ENCODE data around the gene TMEFF1.
A peak's percentile ranks its signal among the peaks of the same experiment; 100 is the strongest.

Gene TMEFF1

GRCh38 chr9:100428871-100429654 is 43.9 kb upstream of the TMEFF1 start:
- DNase-seq (ENCODE audit: low read depth, low spot score): peak; percentile 98
- CTCF ChIA-PET: interaction anchor here (1.1 to 2.1 kb wide), 8 partner anchors 9 to 1021 kb away, joined by 3 to 14 read pairs (median 4); no protein-coding TSS in a partner anchor
- POLR2A ChIA-PET: interaction anchor here (1.3 kb wide), 2 partner anchors 17 to 76 kb away, joined by 3 to 6 read pairs; partner anchors contain the start of gene TEX10

DNA sequence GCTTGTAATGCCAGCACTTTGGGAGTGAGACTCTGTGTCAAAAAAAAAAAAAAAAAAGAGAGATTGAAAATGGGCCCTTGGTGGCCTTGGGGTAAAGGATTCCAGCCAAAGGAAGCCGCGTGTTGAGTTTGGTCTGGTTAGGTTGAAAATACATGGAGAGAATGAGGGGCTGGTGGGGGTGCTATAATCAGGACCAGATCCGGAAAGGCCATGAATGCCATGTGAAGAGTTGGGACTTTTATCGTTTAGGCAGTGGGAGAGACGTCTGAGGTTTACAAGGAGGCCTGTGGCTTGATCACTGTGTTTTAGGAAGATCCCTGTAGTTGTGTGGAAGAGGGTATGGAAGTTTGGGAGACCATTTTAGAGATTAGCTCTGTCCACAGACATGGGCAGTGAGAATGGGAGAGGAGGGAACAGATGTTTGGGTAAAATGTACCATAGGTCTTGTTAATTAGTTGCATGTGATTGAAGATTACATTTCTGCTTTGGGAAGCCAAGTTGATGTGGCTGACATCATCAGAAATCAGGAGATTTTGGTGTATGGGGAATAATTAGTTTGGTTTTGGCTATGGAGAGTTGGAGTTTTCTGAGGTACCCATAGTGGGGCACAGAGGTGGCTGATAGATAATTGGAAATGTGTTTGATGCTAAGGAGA is 42.5 kb upstream of the TMEFF1 start:
- ChIA-PET POLR2A (no interaction called here), CTCF (interaction anchor here (0.7 to 2.1 kb wide), 5 partner anchors 8 to 171 kb away, joined by 3 to 14 read pairs (median 6); no protein-coding TSS in a partner anchor)

More at GRCh38 chr9:100428871-100429654, 43.9 kb upstream of the TMEFF1 start:
- TF ChIP-seq CTCF (IDR thresholded peaks at IDR 0.05; ENCODE audit: insufficient read depth, low read length, missing control alignments): no peak
- H3K4me3 ChIP-seq (ENCODE audit: low read depth, low read length): peak overlapping the region; percentile 76

GRCh38 chr9:100431886-100432285 is 41.1 kb upstream of the TMEFF1 start:
- H3K4me3 ChIP-seq (ENCODE audit: low read depth, low read length): no peak overlapping the region
- POLR2A ChIA-PET: no interaction called here
- CTCF ChIA-PET: interaction anchor here (0.8 to 2.3 kb wide), 4 partner anchors 8 to 107 kb away, joined by 3 to 5 read pairs (median 3); no protein-coding TSS in a partner anchor
- DNase-seq (ENCODE audit: low read depth, low spot score): no peak
- TF ChIP-seq CTCF (IDR thresholded peaks at IDR 0.05; ENCODE audit: insufficient read depth, low read length, missing control alignments): no peak

More for the DNA sequence above, 42.5 kb upstream of the TMEFF1 start:
- TF ChIP-seq CTCF (IDR thresholded peaks at IDR 0.05; ENCODE audit: insufficient read depth, low read length, missing control alignments): no peak
- peak overlapping the region; percentile 9 for H3K4me3 ChIP-seq (ENCODE audit: low read depth, low read length)
- DNase-seq (ENCODE audit: low read depth, low spot score): no peak

DNA sequence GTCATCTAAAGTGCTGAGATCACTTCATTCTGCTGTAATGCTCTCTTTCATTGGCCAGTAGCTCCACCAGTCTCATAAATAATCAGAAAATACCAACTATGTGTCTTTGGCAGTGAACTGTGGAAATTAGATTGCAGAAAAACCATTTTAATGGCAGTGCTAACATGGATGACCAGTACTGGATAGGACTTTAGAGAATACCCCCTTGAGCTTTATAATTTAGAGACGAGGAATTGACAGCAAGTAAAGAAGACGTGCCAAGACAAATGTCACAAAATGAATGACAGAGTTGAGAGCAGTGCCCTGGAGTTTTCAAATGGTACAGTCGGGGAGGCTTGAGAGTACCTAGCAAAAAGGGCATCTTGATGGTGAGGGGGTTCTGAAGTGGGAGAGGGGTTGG is 40.2 kb upstream of the TMEFF1 start:
- no peak overlapping the region for H3K4me3 ChIP-seq (ENCODE audit: low read depth, low read length)
- CTCF ChIA-PET: interaction anchor here (0.8 to 2.7 kb wide), 5 partner anchors 9 to 107 kb away, joined by 3 to 14 read pairs (median 3); no protein-coding TSS in a partner anchor
- DNase-seq (ENCODE audit: low read depth, low spot score): no peak
- POLR2A ChIA-PET: no interaction called here
- TF ChIP-seq CTCF (IDR thresholded peaks at IDR 0.05; ENCODE audit: insufficient read depth, low read length, missing control alignments): no peak

DNA sequence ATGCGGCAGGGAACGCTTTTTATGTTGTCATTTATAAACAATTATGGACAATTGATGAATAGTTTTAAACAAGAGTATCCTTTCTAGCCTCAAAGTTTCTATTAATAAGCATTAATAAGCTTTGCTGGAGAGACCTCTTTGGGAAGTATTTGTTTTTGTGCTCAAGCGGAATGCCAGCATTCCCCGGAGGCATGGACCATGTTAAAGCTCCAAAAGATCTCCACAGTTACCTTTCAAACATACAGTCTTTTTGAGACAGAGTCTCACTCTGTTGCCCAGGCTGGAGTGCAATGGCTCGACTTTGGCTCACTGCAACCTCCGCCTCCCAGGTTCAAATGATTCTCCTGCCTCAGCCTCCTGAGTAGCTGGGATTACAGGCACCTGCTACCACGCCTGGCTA is 36.4 kb upstream of the TMEFF1 start:
- CTCF ChIA-PET: interaction anchor here (1.1 to 3.8 kb wide), 8 partner anchors 9 to 159 kb away, joined by 3 to 33 read pairs (median 8); partner anchors contain the start of gene MSANTD3
- no peak for DNase-seq (ENCODE audit: low read depth, low spot score)
- no peak overlapping the region for H3K4me3 ChIP-seq (ENCODE audit: low read depth, low read length)
- no peak for TF ChIP-seq CTCF (IDR thresholded peaks at IDR 0.05; ENCODE audit: insufficient read depth, low read length, missing control alignments)
- POLR2A ChIA-PET: no interaction called here

Measured in AG04449 (cell line).